SK-N-MC (cell line): ENCODE measurements around the gene RNPS1.

Source experiments
- EZH2 ChIP-seq: fragments of 200-600 bp; sonication (generic); IDR thresholded peaks from one replicate; pipeline ENCODE4 v1.6.1; 2017; ENCODE audit warnings: antibody characterized with exemption
- FOXP2 ChIP-seq: optimal IDR thresholded peaks from 2 replicates; pipeline ENCODE3; 2011; ENCODE audit warnings: mild to moderate bottlenecking, moderate library complexity; ENCODE audit not compliant: insufficient read depth; ENCODE audit errors: extremely low read length, control extremely low read depth
- POLR2AphosphoS5 ChIP-seq: IDR thresholded peaks from 2 replicates; pipeline ENCODE4 v1.6.1; 2012; ENCODE audit warnings: mild to moderate bottlenecking, low read depth, low read length, borderline replicate concordance

DNA sequence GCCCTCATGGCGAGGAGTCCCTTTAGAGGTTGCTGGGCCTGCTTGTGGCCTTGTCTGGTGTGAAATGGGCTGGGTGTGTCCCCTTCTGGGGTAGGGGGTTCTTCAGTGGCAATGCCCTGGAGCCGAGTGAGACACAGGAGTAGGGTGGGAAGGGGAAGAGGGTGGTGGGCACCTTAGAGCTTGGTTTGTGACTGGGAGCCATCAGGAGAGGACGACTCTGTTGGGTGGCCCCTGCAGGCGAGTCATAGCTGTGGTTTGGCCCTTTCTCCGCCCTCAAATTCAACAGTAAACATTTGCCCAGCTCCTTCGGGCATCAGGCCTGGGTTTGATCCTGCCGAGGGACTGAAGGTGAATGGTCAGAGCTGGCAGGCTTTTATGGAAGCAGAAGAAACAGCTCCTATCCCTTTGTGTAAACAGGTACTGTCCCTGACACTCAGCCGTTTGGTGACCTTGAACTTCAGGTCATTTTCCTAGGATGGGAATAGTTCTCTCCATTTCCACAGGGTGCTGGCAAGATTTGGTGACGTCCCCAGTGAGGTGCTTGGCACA, 41.6 kb downstream of the RNPS1 start:
- TF ChIP-seq EZH2 = no peak
- TF ChIP-seq POLR2AphosphoS5 = no peak
- no peak for TF ChIP-seq FOXP2
